Panc1 (cell line): ENCODE results near the gene SOD1. TPM values are rescaled to one million over a fixed set of nuclear protein-coding genes. Genes with fewer than 3 reads are reported as not detected.

ENCODE experiments used
- ATAC-seq: fragments of 200-7000 bp; cut with Tn5 transposase; 2 replicates; pipeline ENCODE4 v1.9.1; 2020; ENCODE audit warnings: mild to moderate bottlenecking, moderate library complexity
- BruUV-seq: library from RNA; stranded (reverse); fragments of 400-500 nt; replicated peaks from 2 replicates; lab custom pipeline; 2021; lab: Mats Ljungman, UMichigan
- CTCF ChIA-PET: fragments of 300-600 bp; sonication (Branson Sonifier 250); formaldehyde crosslinking; loops from one replicate; lab custom pipeline; 2022; ENCODE audit warnings: antibody characterized with exemption; lab: Charles Lee
- POLR2A ChIA-PET: fragments of 300-600 bp; sonication (Branson Sonifier 250); formaldehyde crosslinking; loops from one replicate; lab custom pipeline; 2022; ENCODE audit warnings: antibody characterized with exemption; lab: Charles Lee
- DNase-seq: peaks from one replicate; pipeline ENCODE4 v3.0.0-alpha.2; 2010; ENCODE audit warnings: low read depth, low spot score
- H3K27ac ChIP-seq: 2 replicates; pipeline ENCODE4 v1.5.1; 2011; ENCODE audit warnings: mild to moderate bottlenecking, low read length, inconsistent platforms
- H3K27me3 ChIP-seq: fragments of 200-500 bp; sonication (Bioruptor generic); 2 replicates; pipeline ENCODE4 v1.6.0; 2014; ENCODE audit warnings: low read length, inconsistent platforms; ENCODE audit not compliant: control insufficient read depth, insufficient read depth
- H3K36me3 ChIP-seq: fragments of 200-500 bp; sonication (Bioruptor generic); 2 replicates; pipeline ENCODE4 v1.5.1; 2014; ENCODE audit warnings: inconsistent platforms, mild to moderate bottlenecking, low read length, moderate library complexity; ENCODE audit not compliant: control insufficient read depth, insufficient read depth
- H3K4me1 ChIP-seq: 2 replicates; pipeline ENCODE4 v1.5.1; 2011; ENCODE audit warnings: inconsistent platforms, mild to moderate bottlenecking, low read length, moderate library complexity; ENCODE audit not compliant: control insufficient read depth, insufficient read depth
- H3K4me3 ChIP-seq, 2 experiments: 2 replicates each; pipeline ENCODE4 v1.5.1; 2011 to 2012; ENCODE audit warnings: low read depth in 2 of 2, low read length in 2 of 2, mild to moderate bottlenecking in 2 of 2, inconsistent platforms in 1 of 2, moderate library complexity in 1 of 2
- H3K9me3 ChIP-seq: fragments of 200-500 bp; sonication (Bioruptor generic); 2 replicates; pipeline ENCODE4 v1.5.1; 2014; ENCODE audit warnings: low read depth, mild to moderate bottlenecking, inconsistent platforms, low read length, moderate library complexity; ENCODE audit not compliant: control insufficient read depth, insufficient read depth
- CTCF ChIP-seq: fragments of 450-650 bp; IDR thresholded peaks from 2 replicates; pipeline ENCODE4 v1.5.1; 2017; ENCODE audit warnings: mild to moderate bottlenecking
- POLR2AphosphoS5 ChIP-seq: IDR thresholded peaks from 2 replicates; pipeline ENCODE4 v1.6.1; 2012; ENCODE audit warnings: mild to moderate bottlenecking, low read depth, low read length, moderate library complexity
- REST ChIP-seq, 2 experiments: IDR thresholded peaks; 2 replicates each; pipeline ENCODE4 v1.6.1; 2011 to 2012; ENCODE audit warnings: low read depth in 2 of 2, control low read depth in 1 of 2, low read length in 1 of 2, mild to moderate bottlenecking in 1 of 2, moderate library complexity in 1 of 2; ENCODE audit not compliant: insufficient read depth in 1 of 2
- SIN3A ChIP-seq: IDR thresholded peaks from 2 replicates; pipeline ENCODE4 v1.6.1; 2012; ENCODE audit warnings: low read depth, mild to moderate bottlenecking, low read length, moderate library complexity, borderline replicate concordance; ENCODE audit not compliant: insufficient read depth
- TCF7L2 ChIP-seq: IDR thresholded peaks from 2 replicates; pipeline ENCODE4 v1.6.1; 2011; ENCODE audit warnings: mild to moderate bottlenecking, low read depth, low read length, inconsistent platforms
- in situ Hi-C: cut with HindIII; loops from 2 replicates; pipeline ENCODE4 v1.10.0; 2016; ENCODE audit warnings: low sequenced_read_pairs, low pct_unique_long_range_greater_than_20kb
- intact Hi-C: fragments of 100-400 bp; cut with micrococcal nuclease; formaldehyde crosslinking; loops from one replicate; pipeline ENCODE4 v1.10.0; 2022; ENCODE audit not compliant: unreplicated experiment
- total RNA-seq: library from RNA; stranded (reverse); gene quantifications from one replicate; pipeline ENCODE4 v1.2.1, GENCODE V29; 2021; ENCODE audit not compliant: unreplicated experiment

Gene SOD1
- total RNA-seq, 1 experiment from 2014 or later = 221 TPM

- TF ChIP-seq TCF7L2 (no peak), SIN3A (no peak), REST (IDR thresholded peaks at IDR 0.05; ENCODE audit: insufficient read depth in 1 of 2, low read depth in 2 of 2, low read length in 1 of 2) (no peak), POLR2AphosphoS5 (no peak), CTCF (no peak)
- no peaks in the 10 kb centered on the region for H3K27me3 ChIP-seq
- no peak for ATAC-seq
- in situ Hi-C loops = no loop called here
- POLR2A ChIA-PET = no interaction called here
- intact Hi-C loops = no loop called here
- no peaks in the 10 kb centered on the region for H3K9me3 ChIP-seq
- no peak for DNase-seq
- CTCF ChIA-PET = no interaction called here
- peaks cover 51% of the 10 kb centered on the region for H3K36me3 ChIP-seq
- H3K27ac ChIP-seq = no peak overlapping the region
- H3K4me1 ChIP-seq = no peaks in the 10 kb centered on the region
- no TSS peak for BruUV-seq
- H3K4me3 ChIP-seq = no peak overlapping the region
Measured at GRCh38 chr21:31693222-31693621, 33.7 kb downstream of the SOD1 start.

- TF ChIP-seq POLR2AphosphoS5 (no peak), TCF7L2 (no peak), REST (IDR thresholded peaks at IDR 0.05; ENCODE audit: insufficient read depth in 1 of 2, low read depth in 2 of 2, low read length in 1 of 2) (no peak), SIN3A (no peak), CTCF (no peak)
- POLR2A ChIA-PET = no interaction called here
- no peak for ATAC-seq
- no peak overlapping the region for H3K27ac ChIP-seq
- H3K4me3 ChIP-seq = no peak overlapping the region
- intact Hi-C loops = no loop called here
- no peaks in the 10 kb centered on the region for H3K9me3 ChIP-seq
- no TSS peak for BruUV-seq
- H3K36me3 ChIP-seq = peaks cover 60% of the 10 kb centered on the region
- in situ Hi-C loops = no loop called here
- no peak for DNase-seq
- H3K4me1 ChIP-seq = no peaks in the 10 kb centered on the region
- CTCF ChIA-PET = no interaction called here
- H3K27me3 ChIP-seq = no peaks in the 10 kb centered on the region
Measured at GRCh38 chr21:31696424-31696823, 36.9 kb downstream of the SOD1 start.
